ENCODE results near the gene MAPK4.

Gene MAPK4

DNA sequence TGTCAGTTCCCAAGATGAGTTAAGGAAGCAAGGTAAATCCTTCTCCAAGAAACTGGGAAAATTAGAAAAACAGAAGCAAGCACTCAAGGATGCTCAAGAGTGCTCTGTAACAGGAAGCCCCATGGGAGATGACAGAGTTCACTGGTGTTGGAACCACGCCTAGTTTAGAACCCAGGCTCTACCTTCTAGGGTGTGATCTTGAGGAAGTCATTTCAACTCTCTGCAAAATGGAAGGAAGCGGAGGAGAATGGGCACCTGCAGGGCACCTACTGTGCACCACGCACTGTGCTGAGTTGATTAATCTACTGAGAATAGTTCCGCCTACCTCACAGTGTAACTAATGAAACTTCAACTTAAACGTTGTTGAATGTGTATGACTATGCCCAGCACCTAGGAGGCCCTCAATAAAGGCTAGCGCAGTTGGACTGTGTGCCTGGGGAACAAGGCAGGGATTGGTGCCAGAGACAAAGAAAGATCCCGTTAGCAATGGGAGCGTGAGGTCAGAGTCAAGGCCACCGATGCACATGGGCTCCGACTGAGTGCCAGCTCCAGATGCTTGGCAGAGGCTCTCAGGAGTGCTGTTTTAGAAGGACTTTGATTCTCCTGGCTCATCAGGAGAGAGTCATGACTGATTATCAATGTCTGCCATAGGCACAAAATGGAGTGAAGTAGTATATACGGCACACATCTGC, 93.7 kb downstream of the MAPK4 start:
- no peaks in the 10 kb centered on the region for H3K27me3 ChIP-seq (ENCODE audit: insufficient read depth, poor library complexity, severe bottlenecking)
- TF ChIP-seq, protein P1, sequence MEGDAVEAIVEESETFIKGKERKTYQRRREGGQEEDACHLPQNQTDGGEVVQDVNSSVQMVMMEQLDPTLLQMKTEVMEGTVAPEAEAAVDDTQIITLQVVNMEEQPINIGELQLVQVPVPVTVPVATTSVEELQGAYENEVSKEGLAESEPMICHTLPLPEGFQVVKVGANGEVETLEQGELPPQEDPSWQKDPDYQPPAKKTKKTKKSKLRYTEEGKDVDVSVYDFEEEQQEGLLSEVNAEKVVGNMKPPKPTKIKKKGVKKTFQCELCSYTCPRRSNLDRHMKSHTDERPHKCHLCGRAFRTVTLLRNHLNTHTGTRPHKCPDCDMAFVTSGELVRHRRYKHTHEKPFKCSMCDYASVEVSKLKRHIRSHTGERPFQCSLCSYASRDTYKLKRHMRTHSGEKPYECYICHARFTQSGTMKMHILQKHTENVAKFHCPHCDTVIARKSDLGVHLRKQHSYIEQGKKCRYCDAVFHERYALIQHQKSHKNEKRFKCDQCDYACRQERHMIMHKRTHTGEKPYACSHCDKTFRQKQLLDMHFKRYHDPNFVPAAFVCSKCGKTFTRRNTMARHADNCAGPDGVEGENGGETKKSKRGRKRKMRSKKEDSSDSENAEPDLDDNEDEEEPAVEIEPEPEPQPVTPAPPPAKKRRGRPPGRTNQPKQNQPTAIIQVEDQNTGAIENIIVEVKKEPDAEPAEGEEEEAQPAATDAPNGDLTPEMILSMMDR (IDR thresholded peaks at IDR 0.05; ENCODE audit: poor library complexity, severe bottlenecking), result no peak
- H3K4me1 ChIP-seq (ENCODE audit: insufficient read depth, poor library complexity, severe bottlenecking), result no peaks in the 10 kb centered on the region
- H3K27ac ChIP-seq (ENCODE audit: poor library complexity, severe bottlenecking), result no peak overlapping the region
- H3K36me3 ChIP-seq (ENCODE audit: low read depth), result no peaks in the 10 kb centered on the region
- no peak for ATAC-seq (ENCODE audit: low read depth)
- no peaks in the 10 kb centered on the region for H3K9me3 ChIP-seq (ENCODE audit: severe bottlenecking)
- no peak for DNase-seq (ENCODE audit: low spot score)
- H3K4me3 ChIP-seq (ENCODE audit: severe bottlenecking), result no peak overlapping the region

DNA sequence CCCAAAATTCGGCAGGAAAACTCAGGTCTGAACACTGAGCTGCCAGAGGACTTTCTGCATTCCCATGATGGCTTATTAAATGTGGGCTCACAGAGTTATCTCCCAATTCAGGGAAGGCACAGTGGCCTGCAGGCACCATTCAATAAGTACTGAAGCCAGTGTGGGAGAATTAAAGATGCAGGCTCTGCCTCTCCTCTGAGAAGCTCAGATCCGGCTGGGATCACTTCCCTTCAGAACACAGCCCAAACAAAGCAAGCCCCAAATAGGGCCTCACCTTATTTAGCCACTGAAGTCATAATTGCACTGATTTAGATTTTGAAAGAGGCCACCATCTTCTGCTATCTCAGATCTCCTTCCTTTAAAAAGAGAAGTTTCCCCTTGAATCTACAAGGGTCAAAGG, 94.3 kb downstream of the MAPK4 start:
- TF ChIP-seq, protein P1 (IDR thresholded peaks at IDR 0.05; ENCODE audit: poor library complexity, severe bottlenecking), result no peak
- DNase-seq (ENCODE audit: low spot score) (no peak), ATAC-seq (ENCODE audit: low read depth) (no peak)
- Histone ChIP-seq H3K4me1 (ENCODE audit: insufficient read depth, poor library complexity, severe bottlenecking) (no peaks in the 10 kb centered on the region), H3K4me3 (ENCODE audit: severe bottlenecking) (no peak overlapping the region), H3K9me3 (ENCODE audit: severe bottlenecking) (no peaks in the 10 kb centered on the region), H3K27ac (ENCODE audit: poor library complexity, severe bottlenecking) (no peak overlapping the region), H3K27me3 (ENCODE audit: insufficient read depth, poor library complexity, severe bottlenecking) (no peaks in the 10 kb centered on the region), H3K36me3 (ENCODE audit: low read depth) (no peaks in the 10 kb centered on the region)

- no peaks in the 10 kb centered on the region for H3K4me1 ChIP-seq (ENCODE audit: insufficient read depth, poor library complexity, severe bottlenecking)
- ATAC-seq (ENCODE audit: low read depth) (no peak), DNase-seq (ENCODE audit: low spot score) (no peak)
- no peaks in the 10 kb centered on the region for H3K27me3 ChIP-seq (ENCODE audit: insufficient read depth, poor library complexity, severe bottlenecking)
- TF ChIP-seq, protein P1 (IDR thresholded peaks at IDR 0.05; ENCODE audit: poor library complexity, severe bottlenecking), result no peak
- H3K27ac ChIP-seq (ENCODE audit: poor library complexity, severe bottlenecking), result no peak overlapping the region
- H3K4me3 ChIP-seq (ENCODE audit: severe bottlenecking), result no peak overlapping the region
- H3K9me3 ChIP-seq (ENCODE audit: severe bottlenecking), result no peaks in the 10 kb centered on the region
- no peaks in the 10 kb centered on the region for H3K36me3 ChIP-seq (ENCODE audit: low read depth)
These were observed 95.0 kb downstream of the MAPK4 start for GRCh38 chr18:50654658-50655550.

DNA sequence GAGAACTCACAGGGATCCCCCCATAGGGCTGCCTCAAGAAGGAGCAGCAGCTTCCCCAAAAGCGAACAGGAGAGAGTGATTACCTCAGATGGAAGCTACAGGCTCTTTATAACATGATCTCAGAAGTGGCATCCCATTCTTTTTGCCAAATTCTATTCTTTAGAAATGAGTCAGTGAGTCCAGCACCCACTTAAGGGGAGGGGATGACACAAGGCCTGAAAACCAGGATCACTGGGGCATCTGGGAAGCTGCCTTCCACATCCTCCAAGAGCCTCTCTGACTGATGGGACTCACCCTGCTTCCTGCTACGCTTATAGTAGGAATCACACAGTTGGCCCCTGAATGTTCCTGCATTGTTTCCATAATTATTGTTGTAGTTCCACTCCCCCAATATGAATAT, 96.5 kb downstream of the MAPK4 start:
- Histone ChIP-seq H3K4me3 (ENCODE audit: severe bottlenecking) (no peak overlapping the region), H3K27me3 (ENCODE audit: insufficient read depth, poor library complexity, severe bottlenecking) (no peaks in the 10 kb centered on the region), H3K36me3 (ENCODE audit: low read depth) (no peaks in the 10 kb centered on the region), H3K4me1 (ENCODE audit: insufficient read depth, poor library complexity, severe bottlenecking) (no peaks in the 10 kb centered on the region), H3K9me3 (ENCODE audit: severe bottlenecking) (no peaks in the 10 kb centered on the region), H3K27ac (ENCODE audit: poor library complexity, severe bottlenecking) (no peak overlapping the region)
- DNase-seq (ENCODE audit: low spot score) (no peak), ATAC-seq (ENCODE audit: low read depth) (no peak)
- TF ChIP-seq, protein P1 (IDR thresholded peaks at IDR 0.05; ENCODE audit: poor library complexity, severe bottlenecking), result no peak

All from RWPE2 (cell line).